ENCODE results near the gene HAO2. TPM values are rescaled to one million over a fixed set of nuclear protein-coding genes. Genes with fewer than 3 reads are reported as not detected.

HAO2 gene
- total RNA-seq, 1 experiment from 2014 or later = not detected

DNA sequence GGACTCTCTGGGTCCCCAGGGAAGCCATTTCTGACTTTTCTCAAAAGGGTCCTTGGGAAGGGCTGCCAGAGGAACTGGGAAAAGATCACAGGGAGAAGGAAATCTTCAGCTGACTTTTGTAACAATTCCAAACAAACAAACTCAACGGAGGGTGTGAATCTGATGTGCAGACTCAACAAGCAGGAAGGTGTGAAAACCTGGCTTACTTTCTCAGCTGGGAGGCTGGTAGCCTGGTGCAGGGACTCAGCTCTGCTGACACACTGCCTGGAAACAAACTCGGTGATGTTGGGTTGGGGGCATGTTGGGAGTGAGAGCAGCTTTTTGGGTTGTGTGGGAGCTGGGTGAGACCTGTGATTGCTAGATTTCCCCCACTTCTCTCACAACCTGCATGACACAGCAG, 36.2 kb downstream of the HAO2 start:
- no peaks in the 10 kb centered on the region for H3K9me3 ChIP-seq (ENCODE audit: low read depth, low read length, poor library complexity, severe bottlenecking)
- H3K4me3 ChIP-seq (ENCODE audit: low read depth, low read length, poor library complexity, severe bottlenecking) = no peak overlapping the region
- H3K27me3 ChIP-seq (replicated peaks; ENCODE audit: insufficient read depth, low read depth, low read length, poor library complexity) = peaks cover 3% of the 10 kb centered on the region
- TF ChIP-seq, protein P1, sequence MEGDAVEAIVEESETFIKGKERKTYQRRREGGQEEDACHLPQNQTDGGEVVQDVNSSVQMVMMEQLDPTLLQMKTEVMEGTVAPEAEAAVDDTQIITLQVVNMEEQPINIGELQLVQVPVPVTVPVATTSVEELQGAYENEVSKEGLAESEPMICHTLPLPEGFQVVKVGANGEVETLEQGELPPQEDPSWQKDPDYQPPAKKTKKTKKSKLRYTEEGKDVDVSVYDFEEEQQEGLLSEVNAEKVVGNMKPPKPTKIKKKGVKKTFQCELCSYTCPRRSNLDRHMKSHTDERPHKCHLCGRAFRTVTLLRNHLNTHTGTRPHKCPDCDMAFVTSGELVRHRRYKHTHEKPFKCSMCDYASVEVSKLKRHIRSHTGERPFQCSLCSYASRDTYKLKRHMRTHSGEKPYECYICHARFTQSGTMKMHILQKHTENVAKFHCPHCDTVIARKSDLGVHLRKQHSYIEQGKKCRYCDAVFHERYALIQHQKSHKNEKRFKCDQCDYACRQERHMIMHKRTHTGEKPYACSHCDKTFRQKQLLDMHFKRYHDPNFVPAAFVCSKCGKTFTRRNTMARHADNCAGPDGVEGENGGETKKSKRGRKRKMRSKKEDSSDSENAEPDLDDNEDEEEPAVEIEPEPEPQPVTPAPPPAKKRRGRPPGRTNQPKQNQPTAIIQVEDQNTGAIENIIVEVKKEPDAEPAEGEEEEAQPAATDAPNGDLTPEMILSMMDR (conservative IDR thresholded peaks at IDR 0.05; ENCODE audit: low read depth, low read length) = no peak
- TF ChIP-seq EZH2 (IDR thresholded peaks at IDR 0.05; ENCODE audit: borderline replicate concordance, low read depth, low read length, poor library complexity, severe bottlenecking) = no peak
- H3K4me1 ChIP-seq (ENCODE audit: insufficient read depth, low read length, poor library complexity, severe bottlenecking) = no peaks in the 10 kb centered on the region
- ChIA-PET CTCF (no interaction called here), POLR2A (ENCODE audit: low non-redundant PET) (no interaction called here)
- H3K36me3 ChIP-seq (ENCODE audit: insufficient read depth, low read length, poor library complexity, severe bottlenecking) = no peaks in the 10 kb centered on the region
- DNase-seq (ENCODE audit: low spot score) = no peak
- no TSS peak for BruUV-seq (replicated peaks)
- intact Hi-C loops (cut with micrococcal nuclease; ENCODE audit: unreplicated experiment) = no loop called here
- H3K27ac ChIP-seq (ENCODE audit: low read depth, low read length, poor library complexity, severe bottlenecking) = no peak overlapping the region

DNA sequence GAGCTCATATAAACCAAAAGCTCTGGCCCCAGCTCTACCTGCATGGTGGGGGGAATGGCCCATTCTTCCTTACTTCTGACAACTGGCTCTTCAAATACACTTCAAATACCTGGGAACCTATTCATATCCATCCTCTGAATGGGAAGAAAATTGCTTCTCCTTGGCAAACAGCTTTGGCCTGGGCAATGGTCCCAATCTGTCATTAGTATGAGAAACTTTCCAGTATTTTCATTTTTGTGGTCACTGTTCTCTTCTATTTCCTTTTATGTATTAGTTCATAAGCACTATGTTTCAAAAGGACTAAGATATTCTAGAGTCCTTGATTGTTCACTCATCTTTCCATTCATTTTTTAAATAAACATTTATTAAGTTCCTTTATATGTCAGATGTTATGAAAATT, 41.1 kb downstream of the HAO2 start:
- Histone ChIP-seq H3K36me3 (ENCODE audit: insufficient read depth, low read length, poor library complexity, severe bottlenecking) (no peaks in the 10 kb centered on the region), H3K9me3 (ENCODE audit: low read depth, low read length, poor library complexity, severe bottlenecking) (no peaks in the 10 kb centered on the region), H3K4me3 (ENCODE audit: low read depth, low read length, poor library complexity, severe bottlenecking) (no peak overlapping the region), H3K27ac (ENCODE audit: low read depth, low read length, poor library complexity, severe bottlenecking) (no peak overlapping the region), H3K27me3 (replicated peaks; ENCODE audit: insufficient read depth, low read depth, low read length, poor library complexity) (peaks cover 3% of the 10 kb centered on the region), H3K4me1 (ENCODE audit: insufficient read depth, low read length, poor library complexity, severe bottlenecking) (no peaks in the 10 kb centered on the region)
- TF ChIP-seq, protein P1 (conservative IDR thresholded peaks at IDR 0.05; ENCODE audit: low read depth, low read length) = no peak
- DNase-seq (ENCODE audit: low spot score) = no peak
- ChIA-PET POLR2A (ENCODE audit: low non-redundant PET) (no interaction called here), CTCF (no interaction called here)
- intact Hi-C loops (cut with micrococcal nuclease; ENCODE audit: unreplicated experiment) = no loop called here
- no TSS peak for BruUV-seq (replicated peaks)

DNA sequence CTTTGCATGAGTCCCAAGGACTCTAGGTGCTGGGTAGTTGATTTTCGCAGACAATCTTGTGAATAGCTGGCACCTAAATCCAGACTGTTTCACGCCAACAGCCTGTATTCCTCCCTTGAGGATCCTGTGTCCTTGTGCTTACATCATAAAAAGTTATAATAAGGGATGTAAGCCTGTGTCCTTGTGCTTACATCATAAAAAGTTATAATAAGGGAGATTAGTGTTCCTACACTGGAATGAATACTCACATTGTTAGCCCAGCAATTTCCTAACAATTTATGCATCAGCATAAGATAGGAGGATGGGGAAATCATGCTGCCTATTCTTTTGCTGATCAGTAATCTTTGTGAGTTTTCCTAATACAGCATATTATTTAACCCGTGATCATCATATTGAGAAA, 42.4 kb downstream of the HAO2 start:
- DNase-seq (ENCODE audit: low spot score) = no peak
- peaks cover 4% of the 10 kb centered on the region for H3K27me3 ChIP-seq (replicated peaks; ENCODE audit: insufficient read depth, low read depth, low read length, poor library complexity)
- no peak overlapping the region for H3K27ac ChIP-seq (ENCODE audit: low read depth, low read length, poor library complexity, severe bottlenecking)
- H3K4me1 ChIP-seq (ENCODE audit: insufficient read depth, low read length, poor library complexity, severe bottlenecking) = no peaks in the 10 kb centered on the region
- no peak overlapping the region for H3K4me3 ChIP-seq (ENCODE audit: low read depth, low read length, poor library complexity, severe bottlenecking)
- intact Hi-C loops (cut with micrococcal nuclease; ENCODE audit: unreplicated experiment) = no loop called here
- ChIA-PET CTCF (no interaction called here), POLR2A (ENCODE audit: low non-redundant PET) (no interaction called here)
- TF ChIP-seq, protein P1 (conservative IDR thresholded peaks at IDR 0.05; ENCODE audit: low read depth, low read length) = no peak
- TF ChIP-seq EZH2 (IDR thresholded peaks at IDR 0.05; ENCODE audit: borderline replicate concordance, low read depth, low read length, poor library complexity, severe bottlenecking) = no peak
- H3K36me3 ChIP-seq (ENCODE audit: insufficient read depth, low read length, poor library complexity, severe bottlenecking) = no peaks in the 10 kb centered on the region
- BruUV-seq (replicated peaks) = no TSS peak
- H3K9me3 ChIP-seq (ENCODE audit: low read depth, low read length, poor library complexity, severe bottlenecking) = no peaks in the 10 kb centered on the region
